Parathyroid adenoma (tissue), 2 donors: Measurements from ENCODE around the gene ADI1.
A peak's percentile ranks its signal among the peaks of the same experiment; 100 is the strongest.

Experiments
- H2AFZ ChIP-seq: fragments of 300-600 bp; sonication (generic); one replicate; pipeline ENCODE4 v1.7.0; 2017; ENCODE audit warnings: antibody characterized with exemption, mild to moderate bottlenecking
- H3K27ac ChIP-seq: fragments of 300-600 bp; sonication (generic); one replicate; pipeline ENCODE4 v1.7.0; 2017
- H3K27me3 ChIP-seq: fragments of 300-600 bp; sonication (generic); one replicate; pipeline ENCODE4 v1.7.0; 2017; ENCODE audit warnings: low read length; ENCODE audit not compliant: control insufficient read depth, insufficient read depth
- H3K36me3 ChIP-seq: fragments of 300-600 bp; sonication (generic); one replicate; pipeline ENCODE4 v1.7.0; 2017; ENCODE audit warnings: low read length; ENCODE audit not compliant: control insufficient read depth, insufficient read depth
- H3K4me1 ChIP-seq: fragments of 300-600 bp; sonication (generic); one replicate; pipeline ENCODE4 v1.7.0; 2017; ENCODE audit warnings: control low read depth
- H3K4me2 ChIP-seq: fragments of 300-600 bp; sonication (generic); one replicate; pipeline ENCODE4 v1.7.0; 2017; ENCODE audit warnings: low read length
- H3K4me3 ChIP-seq: fragments of 300-600 bp; sonication (generic); one replicate; pipeline ENCODE4 v1.7.0; 2017; ENCODE audit warnings: low read depth, low read length
- H3K79me2 ChIP-seq: fragments of 300-600 bp; sonication (generic); one replicate; pipeline ENCODE4 v1.7.0; 2017; ENCODE audit warnings: control low read depth
- H3K9ac ChIP-seq: fragments of 300-600 bp; sonication (generic); one replicate; pipeline ENCODE4 v1.7.0; 2017; ENCODE audit warnings: mild to moderate bottlenecking
- H3K9me3 ChIP-seq: fragments of 300-600 bp; sonication (generic); one replicate; pipeline ENCODE4 v1.7.0; 2017; ENCODE audit warnings: low read length; ENCODE audit not compliant: control insufficient read depth
- TF ChIP-seq, protein P1 (sequence below): fragments of 300-600 bp; sonication (generic); IDR thresholded peaks from one replicate; pipeline ENCODE4 v1.7.0; 2017; ENCODE audit warnings: antibody characterized with exemption, mild to moderate bottlenecking
- donor health status: primary hyperparathyroidism.

The ADI1 gene

GRCh38 chr2:3558205-3559014, 39.1 kb upstream of the ADI1 start, which contains the start of gene RNASEH1:
TSS of gene RNASEH1 (minus strand) at chr2:3558333. CDS start at chr2:3558260, 73 bp downstream.
- H3K27me3 ChIP-seq = no peaks in the 10 kb centered on the region
- peaks cover 3% of the 10 kb centered on the region for H3K4me1 ChIP-seq
- peak within 1 kb of the TSS; percentile 86 for H3K27ac ChIP-seq
- TF ChIP-seq, protein P1, sequence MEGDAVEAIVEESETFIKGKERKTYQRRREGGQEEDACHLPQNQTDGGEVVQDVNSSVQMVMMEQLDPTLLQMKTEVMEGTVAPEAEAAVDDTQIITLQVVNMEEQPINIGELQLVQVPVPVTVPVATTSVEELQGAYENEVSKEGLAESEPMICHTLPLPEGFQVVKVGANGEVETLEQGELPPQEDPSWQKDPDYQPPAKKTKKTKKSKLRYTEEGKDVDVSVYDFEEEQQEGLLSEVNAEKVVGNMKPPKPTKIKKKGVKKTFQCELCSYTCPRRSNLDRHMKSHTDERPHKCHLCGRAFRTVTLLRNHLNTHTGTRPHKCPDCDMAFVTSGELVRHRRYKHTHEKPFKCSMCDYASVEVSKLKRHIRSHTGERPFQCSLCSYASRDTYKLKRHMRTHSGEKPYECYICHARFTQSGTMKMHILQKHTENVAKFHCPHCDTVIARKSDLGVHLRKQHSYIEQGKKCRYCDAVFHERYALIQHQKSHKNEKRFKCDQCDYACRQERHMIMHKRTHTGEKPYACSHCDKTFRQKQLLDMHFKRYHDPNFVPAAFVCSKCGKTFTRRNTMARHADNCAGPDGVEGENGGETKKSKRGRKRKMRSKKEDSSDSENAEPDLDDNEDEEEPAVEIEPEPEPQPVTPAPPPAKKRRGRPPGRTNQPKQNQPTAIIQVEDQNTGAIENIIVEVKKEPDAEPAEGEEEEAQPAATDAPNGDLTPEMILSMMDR = no peak
- peak within 1 kb of the TSS; percentile 91 for H3K4me2 ChIP-seq
- peak within 1 kb of the TSS; percentile 97 for H2AFZ ChIP-seq
- peak within 1 kb of the TSS; percentile 90 for H3K4me3 ChIP-seq
- H3K9me3 ChIP-seq = no peaks in the 10 kb centered on the region
- peak within 1 kb of the TSS; percentile 91 for H3K9ac ChIP-seq
- no peaks in the 10 kb centered on the region for H3K36me3 ChIP-seq
- peaks cover 3% of the 10 kb centered on the region for H3K79me2 ChIP-seq

DNA sequence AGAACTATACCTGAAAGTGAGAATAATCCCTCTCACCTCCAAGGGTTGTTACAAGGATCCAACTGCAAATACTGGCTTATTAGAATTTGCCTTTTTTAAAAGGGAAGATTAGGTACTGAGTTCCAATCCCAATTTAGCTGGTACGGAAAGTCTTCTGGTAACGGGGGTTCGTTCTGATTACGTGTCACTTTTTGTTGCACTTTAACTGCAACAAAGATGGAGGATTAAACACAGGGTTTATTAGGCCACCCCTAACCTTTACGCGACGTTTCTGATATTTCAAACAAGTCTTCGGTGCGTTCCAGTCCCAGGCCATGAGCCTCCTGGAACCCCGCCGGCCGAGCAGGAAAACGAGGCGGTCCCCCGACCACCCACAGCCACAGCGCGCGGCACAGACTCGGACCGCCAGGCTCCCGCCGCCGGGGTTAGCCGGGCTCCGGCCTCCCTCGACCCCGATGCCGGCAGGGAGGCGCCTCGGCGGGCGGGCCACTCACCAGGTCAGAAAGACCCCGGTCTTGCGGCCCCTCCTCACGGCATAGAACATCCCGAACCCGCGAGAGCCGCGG, 38.4 kb upstream of the ADI1 start:
- peak overlapping the region; percentile 86 for H3K27ac ChIP-seq
- peak overlapping the region; percentile 91 for H3K4me2 ChIP-seq
- H3K4me1 ChIP-seq = peaks cover 3% of the 10 kb centered on the region
- no peaks in the 10 kb centered on the region for H3K36me3 ChIP-seq
- TF ChIP-seq, protein P1 = no peak
- H2AFZ ChIP-seq = peak overlapping the region; percentile 97
- H3K79me2 ChIP-seq = peaks cover 3% of the 10 kb centered on the region
- peak overlapping the region; percentile 91 for H3K9ac ChIP-seq
- H3K4me3 ChIP-seq = peak overlapping the region; percentile 90
- no peaks in the 10 kb centered on the region for H3K9me3 ChIP-seq
- H3K27me3 ChIP-seq = no peaks in the 10 kb centered on the region

- H3K36me3 ChIP-seq = no peaks in the 10 kb centered on the region
- no peaks in the 10 kb centered on the region for H3K9me3 ChIP-seq
- H3K4me1 ChIP-seq = no peaks in the 10 kb centered on the region
- peaks cover 3% of the 10 kb centered on the region for H3K79me2 ChIP-seq
- H2AFZ ChIP-seq = no peak overlapping the region
- no peak overlapping the region for H3K9ac ChIP-seq
- H3K27ac ChIP-seq = no peak overlapping the region
- no peak overlapping the region for H3K4me3 ChIP-seq
- TF ChIP-seq, protein P1 = no peak
- no peak overlapping the region for H3K4me2 ChIP-seq
- H3K27me3 ChIP-seq = no peaks in the 10 kb centered on the region
Measured at GRCh38 chr2:3553946-3554345, 34.6 kb upstream of the ADI1 start.

DNA sequence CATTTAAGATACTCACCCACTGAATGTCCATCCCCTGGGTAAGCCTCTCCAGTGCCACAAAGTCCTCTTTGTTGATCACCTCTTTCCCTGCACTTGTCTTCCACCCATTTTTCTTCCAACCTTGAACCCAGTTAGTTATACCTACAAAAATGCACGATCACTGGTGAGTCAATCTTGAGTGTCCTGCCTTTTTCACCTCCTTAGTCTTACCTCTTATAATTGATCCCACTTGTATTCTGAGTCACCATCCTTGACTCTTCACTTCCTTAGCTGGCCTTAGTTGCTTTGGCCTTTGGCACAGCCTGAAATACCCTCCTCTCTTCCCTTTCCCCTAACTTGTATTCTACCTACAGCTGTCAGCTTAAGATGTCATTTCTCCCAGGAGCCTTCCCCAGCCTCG, 28.6 kb upstream of the ADI1 start:
- H3K9me3 ChIP-seq = no peaks in the 10 kb centered on the region
- no peak overlapping the region for H3K4me3 ChIP-seq
- H3K4me2 ChIP-seq = no peak overlapping the region
- H3K27me3 ChIP-seq = no peaks in the 10 kb centered on the region
- TF ChIP-seq, protein P1 = no peak
- H3K4me1 ChIP-seq = no peaks in the 10 kb centered on the region
- H3K36me3 ChIP-seq = no peaks in the 10 kb centered on the region
- no peak overlapping the region for H3K9ac ChIP-seq
- H3K27ac ChIP-seq = no peak overlapping the region
- peaks cover 6% of the 10 kb centered on the region for H3K79me2 ChIP-seq
- no peak overlapping the region for H2AFZ ChIP-seq
